Activated T-cell treated with anti-CD3 and anti-CD28 coated beads for 1 hour (primary cell): Measurements from ENCODE around the gene PPFIA2.

Source experiments
- DNase-seq: peaks from one replicate; pipeline ENCODE4 v3.0.0-alpha.2; 2020; ENCODE audit warnings: low read depth

PPFIA2 gene

DNA sequence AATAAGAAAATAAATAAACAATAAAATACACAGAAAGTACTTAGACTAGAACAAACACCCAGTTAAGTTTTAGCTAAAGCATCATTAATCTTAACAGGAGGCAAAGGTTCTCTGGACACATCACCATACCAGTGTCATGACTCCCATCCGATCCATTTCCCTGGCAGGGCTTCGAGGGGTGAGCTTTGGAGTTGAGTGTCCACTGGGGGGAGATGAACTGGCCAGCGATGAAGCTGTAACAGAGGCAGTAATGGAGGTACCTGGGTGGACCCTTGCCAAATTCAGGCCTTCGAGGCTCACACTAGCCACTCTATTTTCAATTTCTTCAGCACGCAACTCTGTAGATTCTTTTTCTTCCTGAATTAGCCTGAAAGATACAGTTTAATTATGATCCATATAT lies 411.7 kb downstream of the PPFIA2 start:
- DNase-seq: no peak

DNA sequence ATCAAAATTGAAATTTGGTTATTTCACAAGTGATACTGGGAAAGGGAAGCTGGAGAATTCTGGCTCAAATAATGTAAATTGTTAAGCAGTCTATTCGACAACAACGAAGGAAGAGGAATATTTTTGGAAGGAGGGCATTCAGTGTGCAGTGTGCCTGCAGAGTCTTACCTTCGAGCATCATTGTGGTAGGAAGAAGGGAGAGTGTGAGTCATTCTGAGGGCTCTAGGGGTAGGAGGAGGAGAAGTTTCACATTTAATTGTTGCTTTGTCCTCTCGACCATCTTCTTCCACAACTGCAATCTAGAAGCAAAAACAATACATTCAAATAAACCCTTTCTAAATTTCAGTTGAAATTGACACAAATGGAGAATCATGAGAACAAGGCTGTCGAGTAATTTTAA lies 418.2 kb downstream of the PPFIA2 start:
- no peak for DNase-seq

DNA sequence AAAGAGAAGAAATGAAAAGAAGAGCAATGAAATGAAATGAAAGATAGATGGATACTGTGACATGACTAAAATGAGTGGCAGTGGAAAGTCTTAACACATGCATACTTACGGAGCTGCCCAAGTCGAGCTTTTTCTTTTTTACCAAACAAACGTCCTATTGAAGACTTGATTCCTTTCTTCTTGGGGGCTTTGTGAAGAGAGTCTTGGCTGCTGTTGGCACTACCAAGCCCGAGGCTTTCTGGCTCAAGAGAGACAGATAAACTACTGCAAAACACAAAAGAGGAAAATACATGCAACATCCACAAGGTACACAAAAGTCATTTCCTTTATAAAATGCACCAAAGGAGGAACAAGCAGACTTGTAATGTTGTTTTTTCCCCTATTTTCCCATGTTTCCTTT lies 420.1 kb downstream of the PPFIA2 start:
- DNase-seq: no peak

DNA sequence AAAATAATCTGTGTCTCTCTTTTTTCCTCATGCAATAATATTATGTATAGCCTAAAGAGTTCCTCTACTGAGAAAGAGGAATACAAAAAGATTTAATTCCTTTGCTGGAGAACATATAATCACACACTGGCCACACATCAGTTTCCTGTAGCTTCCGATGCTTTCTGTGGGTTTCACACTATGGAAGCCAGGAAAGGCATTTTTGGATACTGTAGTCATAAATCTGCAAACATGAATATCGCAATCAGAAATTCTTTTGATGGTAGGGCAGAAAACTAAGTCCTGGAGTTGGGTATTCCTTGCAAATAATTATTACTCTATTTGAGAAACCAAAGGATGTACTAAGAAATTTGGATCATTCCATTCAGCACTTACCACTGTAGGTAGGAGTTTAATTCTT lies 421.3 kb downstream of the PPFIA2 start:
- no peak for DNase-seq

DNA sequence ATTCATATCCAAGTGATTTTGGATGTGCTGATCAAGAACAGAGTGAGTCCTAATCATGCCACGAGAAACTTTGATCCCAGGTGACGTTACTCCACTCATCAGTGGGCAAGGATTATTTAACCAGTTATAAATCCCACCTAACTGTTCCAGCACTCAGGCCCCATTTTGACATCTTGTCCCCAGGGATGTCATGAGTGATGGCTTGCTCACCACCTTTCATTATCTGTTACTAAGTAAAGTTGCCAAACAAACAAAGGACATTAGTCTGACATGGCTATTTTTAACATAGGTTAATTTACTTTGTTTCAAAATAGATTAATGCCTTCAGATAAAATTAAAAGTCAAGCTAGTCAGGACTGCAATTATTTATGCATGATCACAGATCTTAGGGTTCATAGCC lies 425.3 kb downstream of the PPFIA2 start:
- DNase-seq: no peak

DNA sequence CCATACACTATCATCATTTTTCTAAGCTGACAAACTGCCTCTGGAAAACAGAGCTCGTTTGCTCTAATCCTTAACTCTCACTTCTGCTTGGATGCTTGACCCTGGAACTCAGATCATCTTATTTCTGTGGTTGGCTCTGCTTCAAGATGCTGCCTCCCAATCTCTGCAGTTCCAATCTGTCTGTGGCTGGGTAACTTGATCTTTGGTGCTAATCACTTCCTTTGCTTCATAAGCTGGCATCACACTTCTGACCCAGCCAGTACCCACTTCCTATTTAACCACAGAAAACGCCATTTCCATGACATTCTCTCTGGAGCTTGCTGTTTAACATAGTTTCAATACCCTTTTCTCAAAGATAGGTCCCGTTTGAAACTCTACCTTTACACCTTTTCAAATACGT lies 427.1 kb downstream of the PPFIA2 start:
- DNase-seq: no peak

DNA sequence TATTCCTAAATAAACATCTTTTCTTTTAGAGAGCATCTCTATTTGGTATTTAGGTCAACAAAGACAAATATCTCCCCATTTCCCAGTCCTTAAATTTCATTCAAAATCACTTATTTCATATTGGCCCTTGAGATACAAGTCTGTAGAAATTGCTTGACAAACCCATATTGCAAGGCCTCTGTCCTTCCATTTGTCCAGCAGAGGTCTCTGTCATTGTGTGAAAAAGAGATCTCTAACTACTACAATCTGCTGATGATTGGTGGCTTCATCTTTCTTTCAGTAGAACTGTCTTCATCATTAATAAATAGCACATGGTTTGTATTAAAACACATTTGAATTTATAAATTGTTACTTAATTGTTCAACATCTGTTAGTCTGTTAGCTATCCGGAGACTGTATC lies 428.7 kb downstream of the PPFIA2 start:
- DNase-seq: no peak

DNA sequence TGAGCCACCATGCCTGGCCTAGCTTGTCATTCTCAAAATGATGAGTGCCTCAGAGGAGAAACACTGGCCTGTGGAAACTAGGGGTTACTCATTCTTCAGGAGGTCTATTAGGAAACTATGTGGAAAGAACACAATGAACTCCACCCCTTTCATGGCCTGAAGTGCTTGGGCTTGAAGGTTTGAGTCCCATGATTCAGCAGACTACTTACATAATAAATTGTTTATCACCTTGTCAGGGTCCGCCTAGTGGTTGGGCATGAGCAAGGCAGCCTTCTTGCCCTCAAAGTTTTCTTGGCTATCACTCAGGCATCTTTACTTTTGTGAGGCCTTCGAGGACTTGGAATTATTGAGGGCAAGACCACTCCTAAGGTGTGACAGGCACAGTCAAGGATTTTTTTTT lies 430.1 kb downstream of the PPFIA2 start:
- DNase-seq: no peak

DNA sequence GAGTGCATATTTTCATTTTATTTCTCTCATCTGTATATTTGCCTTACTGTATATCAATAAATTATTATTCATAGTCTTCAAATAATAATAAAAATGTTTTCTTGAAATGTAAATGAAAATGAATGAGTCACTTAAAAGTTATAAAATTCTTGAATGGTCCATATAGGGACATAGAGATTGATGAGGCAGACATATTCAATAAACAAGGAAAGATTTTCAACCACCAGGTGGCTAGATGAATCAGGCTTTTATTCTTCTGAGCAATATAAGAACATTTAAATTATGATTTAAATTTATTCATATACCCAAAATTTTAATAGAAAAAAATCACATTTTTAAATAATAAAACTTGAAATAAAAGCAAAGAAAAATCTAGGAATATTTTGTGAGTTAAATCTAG lies 431.7 kb downstream of the PPFIA2 start:
- no peak for DNase-seq

DNA sequence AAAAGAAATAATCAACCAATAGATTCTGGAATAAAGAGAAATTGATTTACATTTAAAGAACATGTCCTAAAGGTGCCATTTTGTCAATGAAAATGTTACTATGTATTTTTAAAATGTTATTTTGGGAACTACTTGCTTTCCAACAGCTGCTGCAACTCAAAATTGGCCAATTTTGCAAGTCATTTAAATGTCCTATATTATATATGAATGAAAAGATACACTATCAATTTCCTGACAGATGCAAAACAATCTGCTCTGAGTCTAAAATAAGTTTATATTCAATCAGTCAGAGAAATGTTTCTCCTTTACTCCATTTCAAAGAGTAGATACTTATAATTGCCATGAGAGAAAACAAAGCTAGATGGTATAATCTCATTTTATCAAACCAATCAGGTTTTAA lies 434.1 kb downstream of the PPFIA2 start:
- no peak for DNase-seq

DNA sequence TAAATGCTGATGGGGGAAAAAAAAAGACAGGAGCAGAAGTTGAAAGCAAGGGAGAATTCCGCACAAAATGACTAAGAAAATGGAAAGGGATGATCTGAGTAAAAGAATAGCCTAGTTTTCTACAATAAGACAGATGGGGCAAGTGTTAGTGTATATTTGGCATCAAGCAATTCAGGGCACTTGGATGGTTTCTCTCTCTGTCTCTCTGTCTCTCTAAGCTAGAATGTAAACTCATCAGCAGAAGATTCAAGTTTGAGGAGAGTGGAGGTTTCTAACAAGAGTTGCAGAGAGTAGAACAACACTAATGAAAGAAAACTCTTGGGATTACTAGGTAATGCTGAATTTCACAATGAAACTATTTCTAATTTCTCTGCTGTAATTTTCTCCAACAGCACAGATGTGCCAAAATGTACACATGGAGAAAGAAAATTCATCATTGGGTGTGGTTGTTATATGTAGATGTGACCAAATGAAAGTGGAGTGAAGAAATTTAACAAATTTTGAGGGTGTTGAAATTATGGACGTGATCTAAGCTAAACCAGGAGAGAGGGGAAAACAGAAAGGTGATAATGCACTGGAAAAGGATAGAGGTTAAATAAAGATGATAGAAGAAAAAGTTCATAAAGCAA lies 444.1 kb downstream of the PPFIA2 start:
- DNase-seq: no peak

DNA sequence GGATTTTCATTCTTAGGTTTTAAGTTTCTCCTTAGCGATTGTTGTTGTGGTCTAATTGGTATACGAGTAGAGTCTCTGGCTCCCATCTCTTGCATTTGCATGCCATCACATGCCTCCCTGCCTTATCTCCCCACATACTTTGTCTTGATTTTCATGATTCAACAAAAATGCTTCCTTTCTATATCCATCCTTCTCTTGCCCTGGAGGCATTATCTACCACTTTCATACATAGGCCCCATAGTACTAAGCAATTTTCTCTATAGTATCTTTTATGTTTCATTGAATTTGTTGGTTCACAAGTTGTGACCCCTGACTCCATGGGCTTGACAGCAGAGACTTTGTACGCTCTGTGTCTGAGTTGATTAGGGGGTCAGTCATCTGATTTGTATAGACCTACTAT lies 455.2 kb downstream of the PPFIA2 start:
- no peak for DNase-seq

DNA sequence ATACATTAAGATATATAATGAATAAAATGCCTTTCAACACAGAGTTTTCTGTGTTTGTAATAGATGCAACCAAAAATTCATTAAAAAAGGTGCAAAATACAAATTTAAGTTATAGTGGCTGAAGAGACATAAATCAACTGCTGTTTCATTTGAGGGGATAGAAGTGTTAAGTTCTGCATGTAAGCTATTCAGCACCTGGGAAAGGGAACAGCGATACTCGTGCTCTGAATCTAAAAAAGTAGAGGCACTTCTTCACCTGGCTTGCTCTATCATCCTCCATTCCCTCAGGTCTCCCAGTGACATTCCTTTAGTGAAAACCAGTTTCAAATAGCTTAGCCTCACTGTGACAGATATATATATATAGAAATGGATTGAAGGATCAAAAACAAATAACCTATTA lies 458.7 kb downstream of the PPFIA2 start:
- DNase-seq: no peak

DNA sequence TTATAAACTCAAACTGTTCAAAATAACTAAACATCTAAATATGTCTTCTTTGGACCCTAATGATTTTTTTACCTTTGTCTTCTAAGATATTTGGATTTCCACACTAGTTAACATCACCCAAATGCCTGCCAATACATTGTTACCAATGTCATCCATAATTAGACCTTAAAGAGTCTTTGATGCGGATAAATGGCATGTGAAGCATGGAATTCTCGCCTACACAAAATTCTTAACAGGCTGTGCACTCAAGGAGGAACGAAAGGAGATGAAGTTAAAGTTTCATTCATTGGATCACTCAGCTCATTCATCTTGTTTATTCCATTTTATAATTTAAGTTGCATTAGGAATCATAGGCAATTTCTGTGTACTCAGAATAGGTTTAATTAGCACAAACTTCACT lies 461.5 kb downstream of the PPFIA2 start:
- no peak for DNase-seq

DNA sequence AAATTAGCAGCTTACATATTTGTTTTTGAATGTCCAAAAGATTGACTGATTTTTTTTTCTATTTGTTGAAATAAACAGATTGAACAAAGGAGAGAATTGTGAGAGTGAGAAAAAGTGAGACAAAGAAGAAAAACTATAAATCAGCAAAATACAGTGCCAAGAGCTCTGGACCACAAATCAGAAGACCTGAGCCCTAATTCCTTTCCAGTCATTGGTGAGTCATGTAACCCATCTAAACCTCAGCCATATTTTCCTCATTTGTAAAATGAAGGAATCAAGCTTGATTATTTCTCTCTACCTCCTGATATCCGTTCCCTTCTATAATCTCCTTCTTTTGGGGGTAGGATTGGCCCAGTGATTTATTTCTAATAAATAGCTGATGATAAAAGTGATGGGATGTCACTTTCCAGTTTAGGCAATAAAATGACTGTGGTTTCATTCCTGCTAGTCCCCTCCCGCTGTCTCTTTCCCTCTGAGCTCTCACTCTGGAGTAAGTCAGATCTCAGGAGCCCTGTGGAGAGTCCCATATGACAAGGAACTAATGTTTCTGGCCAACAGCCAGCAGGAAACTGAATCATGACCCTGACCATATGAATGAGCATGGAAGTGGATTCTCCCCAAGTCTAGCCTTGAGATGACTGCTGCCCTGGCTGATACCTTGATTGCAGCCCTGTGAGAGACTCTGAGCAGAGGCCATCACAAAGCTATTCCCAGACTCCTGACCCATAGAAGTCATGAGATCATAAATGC lies 462.4 kb downstream of the PPFIA2 start:
- DNase-seq: no peak

DNA sequence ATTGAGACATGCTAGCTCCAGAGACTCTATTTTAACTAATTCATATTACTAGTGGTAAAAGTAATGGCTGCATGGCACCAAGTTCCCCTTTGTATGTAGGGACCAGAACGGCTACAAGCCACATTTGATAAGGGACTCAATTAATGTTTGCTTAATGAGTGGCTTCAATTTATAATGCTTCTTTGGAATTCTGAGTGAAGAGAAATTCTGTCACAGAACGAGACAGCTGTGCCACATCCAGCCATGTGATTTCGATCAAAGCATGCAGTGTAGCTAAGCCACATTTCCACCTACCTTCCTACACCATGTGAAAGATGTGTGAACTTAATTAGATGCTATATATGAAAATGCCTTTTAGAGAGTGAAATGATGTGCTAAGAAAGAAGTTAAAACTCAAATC lies 463.9 kb downstream of the PPFIA2 start:
- no peak for DNase-seq

DNA sequence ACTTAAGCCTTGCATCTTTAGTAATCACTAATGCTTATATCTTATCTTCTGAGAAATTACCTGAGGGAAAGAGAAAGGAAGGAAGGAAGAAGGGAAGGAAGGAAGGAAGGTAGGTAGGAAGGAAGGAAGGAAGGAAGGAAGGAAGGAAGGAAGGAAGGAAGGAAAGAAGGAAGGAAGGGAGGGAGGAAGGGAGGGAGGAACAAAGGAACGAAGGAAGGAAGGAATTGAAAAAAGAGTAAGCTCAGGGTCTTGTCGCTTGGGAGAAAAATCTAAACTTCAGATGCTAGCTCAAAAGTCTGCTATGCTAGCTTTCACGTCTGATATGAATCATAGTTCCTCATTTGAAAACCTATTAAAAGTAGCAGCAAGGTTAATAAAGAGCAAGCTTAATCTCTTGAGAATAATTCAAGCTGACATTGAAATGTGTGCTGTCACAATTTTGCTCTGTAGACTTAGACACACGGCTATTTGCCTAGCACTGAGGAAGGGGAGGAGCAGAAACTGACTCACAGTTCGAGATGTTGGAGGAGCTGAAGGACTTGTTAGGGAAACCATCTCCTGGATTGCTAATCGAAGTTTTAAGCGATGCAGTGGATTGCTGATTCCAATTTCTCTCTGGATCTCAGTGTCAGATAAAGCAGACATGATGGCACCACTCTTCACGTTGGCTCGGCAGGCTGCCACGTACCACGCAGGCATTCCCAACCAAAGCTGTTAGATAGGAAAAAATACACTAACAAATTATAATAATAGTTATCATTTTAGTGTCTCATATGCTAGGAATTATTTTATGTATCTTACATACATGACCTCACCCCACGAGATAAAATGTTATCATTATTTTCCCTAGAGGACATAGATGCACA lies 464.6 kb downstream of the PPFIA2 start:
- DNase-seq: no peak

DNA sequence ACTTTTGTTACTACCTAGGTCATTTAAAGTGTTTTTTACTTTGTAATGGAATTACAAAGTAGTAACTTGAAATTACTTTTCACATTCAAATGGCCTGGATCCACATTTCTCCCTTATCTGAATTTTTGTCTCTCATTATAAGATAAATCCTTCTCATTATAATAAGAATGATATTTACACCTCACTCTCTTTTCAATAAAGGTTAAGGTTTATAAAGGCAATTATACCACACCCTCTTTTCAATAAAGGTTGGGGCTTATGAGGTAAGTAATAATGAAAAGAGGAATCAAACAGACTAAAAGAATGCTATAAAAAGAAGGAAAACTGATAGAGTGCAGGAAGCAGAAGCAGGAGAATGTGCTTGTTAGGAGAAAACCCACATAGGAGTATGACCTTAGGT lies 470.5 kb downstream of the PPFIA2 start:
- DNase-seq: no peak

DNA sequence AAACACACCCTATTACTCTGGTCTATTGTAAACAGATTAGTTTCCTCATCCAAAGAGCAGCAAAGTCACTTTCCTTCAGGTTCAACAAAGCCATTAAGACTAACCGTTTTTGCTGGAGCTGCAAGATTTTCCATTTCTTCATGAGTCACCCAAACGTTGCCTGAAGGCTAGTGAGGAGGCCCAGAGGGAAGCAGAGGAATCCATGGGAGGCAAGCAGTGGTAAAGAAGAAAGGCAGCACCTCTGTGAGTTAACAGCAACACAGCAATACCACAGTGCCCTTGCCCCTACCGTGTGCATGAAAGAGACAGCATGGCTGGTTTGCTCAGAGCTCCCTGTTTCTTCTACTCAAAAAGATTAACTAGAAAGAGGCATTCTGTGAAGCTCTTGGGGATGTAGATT lies 475.0 kb downstream of the PPFIA2 start:
- DNase-seq: no peak

DNA sequence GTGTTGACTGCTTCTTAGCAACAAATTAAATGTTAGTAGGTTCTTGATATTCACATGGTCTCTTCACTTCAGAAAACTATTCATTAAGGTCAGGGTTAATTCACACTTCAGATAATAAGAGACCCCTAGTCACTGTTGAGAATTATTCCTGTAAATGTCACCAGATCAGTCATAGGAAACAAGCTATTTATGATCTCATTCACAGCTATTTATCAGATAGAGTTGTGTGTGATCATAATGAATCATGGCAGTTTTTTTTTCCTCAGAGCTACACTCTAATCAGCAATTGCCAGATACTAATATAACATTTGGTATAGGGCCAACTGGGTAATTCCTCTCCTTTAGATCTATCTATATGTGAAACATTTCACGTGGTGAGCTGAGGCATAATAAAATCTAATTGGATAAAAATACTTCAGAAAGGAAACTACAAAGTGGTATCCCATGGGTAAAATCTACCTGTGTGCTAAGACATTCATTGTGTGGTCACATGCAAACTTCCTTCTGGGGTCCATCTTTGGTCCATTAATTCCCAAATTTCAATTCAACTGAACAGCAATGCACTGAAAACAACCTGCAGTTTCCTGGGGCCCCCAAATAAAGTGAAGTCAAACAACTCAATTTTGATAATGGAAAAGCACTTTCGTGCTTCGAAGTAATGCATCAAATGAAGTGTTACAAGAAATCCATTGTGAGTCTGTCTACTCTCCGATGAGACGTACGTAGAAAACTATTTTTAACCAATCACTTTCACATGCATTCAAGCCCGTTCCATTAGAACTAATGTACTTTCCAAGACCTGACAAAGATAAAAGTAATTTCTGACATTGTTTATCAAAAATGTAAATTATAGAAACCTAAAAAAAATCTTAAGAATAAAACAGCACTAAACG lies 484.3 kb downstream of the PPFIA2 start:
- no peak for DNase-seq

DNA sequence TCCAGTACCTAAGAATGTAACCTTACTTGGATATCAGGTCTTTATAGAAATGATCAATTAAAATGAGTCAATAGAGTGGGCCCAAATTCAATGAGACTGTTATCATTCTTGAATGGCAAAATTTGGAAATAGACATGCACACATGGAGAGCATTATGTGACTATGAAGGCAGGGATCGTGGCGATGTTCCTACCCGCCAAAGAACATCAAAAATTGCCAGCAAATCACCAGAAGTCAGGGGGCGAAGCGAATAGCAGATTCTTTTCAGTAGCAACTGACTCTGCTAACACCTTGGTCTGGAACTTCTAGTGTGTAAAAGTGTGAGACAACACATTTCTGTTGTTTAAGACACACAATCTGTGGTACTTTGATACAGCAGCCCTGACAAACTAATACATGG lies 488.8 kb downstream of the PPFIA2 start:
- no peak for DNase-seq

DNA sequence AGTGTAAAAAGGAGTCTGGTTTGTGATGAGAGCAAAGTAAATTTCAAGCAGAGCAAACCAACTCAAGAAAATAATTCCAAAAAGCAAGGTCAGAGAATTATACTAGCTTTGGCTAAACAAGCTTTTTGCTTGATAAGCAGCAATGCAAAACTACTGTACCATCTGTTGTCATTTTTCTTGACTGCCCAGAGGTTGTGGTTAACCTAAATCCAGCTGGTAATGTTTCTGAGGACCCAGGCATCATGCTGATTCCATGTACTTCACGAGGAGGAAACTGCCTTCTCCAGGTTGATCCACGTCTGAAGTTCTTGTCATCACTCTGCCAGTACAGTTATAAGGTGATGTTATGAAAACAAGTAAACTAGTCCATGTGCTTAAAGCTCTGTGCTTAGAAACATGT lies 496.1 kb downstream of the PPFIA2 start:
- no peak for DNase-seq
